ENCODE results near the gene MTMR12.

The MTMR12 gene

DNA sequence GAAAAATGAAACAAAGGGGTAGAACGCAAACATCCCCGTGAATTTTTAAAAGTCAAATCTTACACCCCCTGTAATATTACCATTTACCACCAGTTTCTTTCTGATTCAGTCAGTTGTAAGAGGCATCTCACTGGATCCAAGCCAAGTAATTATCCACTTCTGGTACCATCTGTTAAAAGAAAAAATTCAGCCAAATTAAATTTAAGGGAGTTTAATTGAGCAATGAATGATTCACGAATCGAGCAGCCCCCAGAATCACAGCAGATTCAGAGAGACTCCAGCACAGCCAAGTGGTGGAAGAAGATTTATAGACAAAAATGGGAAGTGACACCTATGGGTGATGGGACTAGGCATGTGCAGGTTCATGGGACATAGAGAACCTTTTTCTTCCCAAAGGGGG, 29.9 kb upstream of the MTMR12 start:
- Histone ChIP-seq H3K9me3 (ENCODE audit: control insufficient read depth, low read length) (peaks cover 48% of the 10 kb centered on the region), H3K27ac (ENCODE audit: low read depth, low read length, severe bottlenecking) (no peak overlapping the region), H3K4me3 (ENCODE audit: extremely low read depth, insufficient read depth, low read length, poor library complexity, severe bottlenecking) (no peak overlapping the region), H3K36me3 (ENCODE audit: control insufficient read depth, insufficient read depth, low read length) (no peaks in the 10 kb centered on the region), H3K4me1 (ENCODE audit: control insufficient read depth, insufficient read depth, low read length, poor library complexity, severe bottlenecking) (no peaks in the 10 kb centered on the region)
- WGBS, 2 experiments (ENCODE audit: insufficient coverage in 2 of 2) = 65 to 82% methylated on average over 2 to 3 of the region's 4 CpGs

DNA sequence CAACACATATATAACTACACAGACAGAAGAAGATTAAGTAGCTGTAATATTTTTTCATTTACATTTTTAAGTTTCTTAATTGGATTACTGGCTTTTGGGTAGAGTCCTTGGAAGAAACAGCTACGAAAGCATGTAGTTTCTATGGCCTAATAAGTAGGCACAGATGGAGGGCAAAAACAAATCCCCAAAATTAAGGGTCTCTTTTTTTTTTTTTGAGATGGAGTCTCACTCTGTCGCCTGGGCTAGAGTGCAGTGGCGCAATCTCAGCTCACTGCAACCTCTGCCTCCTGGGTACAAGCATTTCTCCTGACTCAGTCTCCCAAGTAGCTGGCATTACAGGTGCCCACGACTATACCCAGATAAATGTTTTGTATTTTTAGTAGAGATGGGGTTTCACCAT, 27.1 kb upstream of the MTMR12 start:
- Histone ChIP-seq H3K4me3 (ENCODE audit: extremely low read depth, insufficient read depth, low read length, poor library complexity, severe bottlenecking) (no peak overlapping the region), H3K27ac (ENCODE audit: low read depth, low read length, severe bottlenecking) (no peak overlapping the region), H3K36me3 (ENCODE audit: control insufficient read depth, insufficient read depth, low read length) (no peaks in the 10 kb centered on the region), H3K9me3 (ENCODE audit: control insufficient read depth, low read length) (peaks cover 41% of the 10 kb centered on the region), H3K4me1 (ENCODE audit: control insufficient read depth, insufficient read depth, low read length, poor library complexity, severe bottlenecking) (no peaks in the 10 kb centered on the region)
- 100% methylated on average over 1 of the region's 4 CpGs; no CpG with 5 or more reads in 1 of the 2 experiments for WGBS, 2 experiments (ENCODE audit: insufficient coverage in 2 of 2)

DNA sequence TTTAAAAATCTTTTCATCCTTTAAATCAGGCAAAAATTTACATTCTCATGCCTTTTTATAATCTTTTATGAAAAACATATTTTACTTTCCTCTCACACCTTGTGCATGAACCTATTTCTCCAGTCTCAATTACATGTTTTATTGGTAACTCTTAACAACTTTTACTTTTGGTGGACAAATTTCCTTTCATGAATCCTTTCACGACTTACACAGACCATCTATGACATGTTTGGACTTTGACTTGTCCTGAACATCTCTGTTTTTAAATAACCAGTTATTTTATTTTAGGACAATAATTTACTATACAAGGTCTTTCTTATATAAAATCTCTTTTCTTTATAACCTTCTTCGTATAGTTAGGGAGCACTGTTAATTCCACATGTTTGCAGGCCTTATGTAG, 26.5 kb upstream of the MTMR12 start:
- Histone ChIP-seq H3K4me3 (ENCODE audit: extremely low read depth, insufficient read depth, low read length, poor library complexity, severe bottlenecking) (no peak overlapping the region), H3K4me1 (ENCODE audit: control insufficient read depth, insufficient read depth, low read length, poor library complexity, severe bottlenecking) (no peaks in the 10 kb centered on the region), H3K36me3 (ENCODE audit: control insufficient read depth, insufficient read depth, low read length) (no peaks in the 10 kb centered on the region), H3K9me3 (ENCODE audit: control insufficient read depth, low read length) (peaks cover 39% of the 10 kb centered on the region), H3K27ac (ENCODE audit: low read depth, low read length, severe bottlenecking) (no peak overlapping the region)
- no CpG with 5 or more reads among the region's 2 CpGs for WGBS, 2 experiments (ENCODE audit: insufficient coverage in 2 of 2)

DNA sequence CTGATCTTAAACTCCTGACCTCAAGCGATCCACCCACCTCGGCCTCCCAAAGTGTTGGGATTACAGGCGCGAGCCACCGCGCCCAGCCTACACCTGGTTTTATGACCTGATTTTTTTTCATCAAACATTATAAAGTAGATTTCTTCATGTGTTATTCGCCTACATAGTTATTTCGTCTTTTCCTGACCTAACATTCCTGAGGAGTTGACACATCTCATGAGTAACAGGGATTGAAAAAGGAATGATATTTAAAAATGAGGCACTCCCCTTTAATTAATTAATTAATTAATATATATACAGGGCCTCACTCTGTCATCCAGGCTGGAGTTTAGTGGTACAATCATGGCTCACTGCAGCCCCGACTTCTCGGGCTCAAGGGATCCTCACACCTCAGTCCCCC, 20.2 kb upstream of the MTMR12 start:
- WGBS, 2 experiments (ENCODE audit: insufficient coverage in 2 of 2) = 79 to 97% methylated on average over 3 to 8 of the region's 10 CpGs
- no peak overlapping the region for H3K4me3 ChIP-seq (ENCODE audit: extremely low read depth, insufficient read depth, low read length, poor library complexity, severe bottlenecking)
- no peak overlapping the region for H3K27ac ChIP-seq (ENCODE audit: low read depth, low read length, severe bottlenecking)
- H3K9me3 ChIP-seq (ENCODE audit: control insufficient read depth, low read length) = no peaks in the 10 kb centered on the region
- H3K4me1 ChIP-seq (ENCODE audit: control insufficient read depth, insufficient read depth, low read length, poor library complexity, severe bottlenecking) = no peaks in the 10 kb centered on the region
- no peaks in the 10 kb centered on the region for H3K36me3 ChIP-seq (ENCODE audit: control insufficient read depth, insufficient read depth, low read length)

DNA sequence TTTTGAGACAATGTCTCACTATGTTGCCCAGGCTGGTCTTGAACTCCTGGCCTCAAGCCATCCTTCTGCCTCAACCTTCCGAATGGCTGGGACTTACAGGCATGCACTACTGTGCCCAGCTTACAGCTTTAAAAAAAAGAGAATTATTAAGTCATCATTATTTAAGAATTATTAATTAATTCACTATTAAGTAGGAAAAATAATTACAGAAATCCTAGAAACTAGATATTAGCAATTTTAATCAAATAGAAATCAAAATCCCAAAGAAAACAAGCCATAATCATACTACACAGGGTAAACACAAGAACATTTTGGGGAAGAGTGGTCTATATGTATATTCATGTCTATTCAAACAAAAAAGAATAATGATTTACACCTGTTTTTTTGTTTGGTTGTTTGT, 19.6 kb upstream of the MTMR12 start:
- Histone ChIP-seq H3K4me1 (ENCODE audit: control insufficient read depth, insufficient read depth, low read length, poor library complexity, severe bottlenecking) (no peaks in the 10 kb centered on the region), H3K27ac (ENCODE audit: low read depth, low read length, severe bottlenecking) (no peak overlapping the region), H3K4me3 (ENCODE audit: extremely low read depth, insufficient read depth, low read length, poor library complexity, severe bottlenecking) (no peak overlapping the region), H3K9me3 (ENCODE audit: control insufficient read depth, low read length) (no peaks in the 10 kb centered on the region), H3K36me3 (ENCODE audit: control insufficient read depth, insufficient read depth, low read length) (no peaks in the 10 kb centered on the region)
- no CpG with 5 or more reads among the region's 1 CpG for WGBS, 2 experiments (ENCODE audit: insufficient coverage in 2 of 2)

DNA sequence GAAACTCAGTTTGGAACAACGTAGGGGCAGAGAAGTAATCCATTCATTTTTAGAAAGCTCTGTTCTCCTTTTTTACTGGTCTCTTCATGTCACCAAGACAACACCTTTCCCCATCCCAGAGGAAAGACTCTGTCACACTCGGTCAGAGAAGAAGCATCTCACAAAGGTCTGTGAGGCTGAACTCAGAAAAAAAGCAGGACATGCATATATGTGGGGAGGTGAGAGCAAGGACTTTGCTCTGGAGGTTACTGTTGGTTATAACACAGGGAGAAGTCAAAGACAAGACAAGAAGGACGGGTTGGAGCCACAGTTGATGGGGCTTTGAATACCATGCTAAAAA, 19.2 kb upstream of the MTMR12 start:
- Histone ChIP-seq H3K4me3 (ENCODE audit: extremely low read depth, insufficient read depth, low read length, poor library complexity, severe bottlenecking) (no peak overlapping the region), H3K27ac (ENCODE audit: low read depth, low read length, severe bottlenecking) (no peak overlapping the region), H3K4me1 (ENCODE audit: control insufficient read depth, insufficient read depth, low read length, poor library complexity, severe bottlenecking) (no peaks in the 10 kb centered on the region), H3K36me3 (ENCODE audit: control insufficient read depth, insufficient read depth, low read length) (no peaks in the 10 kb centered on the region), H3K9me3 (ENCODE audit: control insufficient read depth, low read length) (no peaks in the 10 kb centered on the region)
- 84 to 86% methylated on average over 1 to 3 of the region's 3 CpGs for WGBS, 2 experiments (ENCODE audit: insufficient coverage in 2 of 2)

DNA sequence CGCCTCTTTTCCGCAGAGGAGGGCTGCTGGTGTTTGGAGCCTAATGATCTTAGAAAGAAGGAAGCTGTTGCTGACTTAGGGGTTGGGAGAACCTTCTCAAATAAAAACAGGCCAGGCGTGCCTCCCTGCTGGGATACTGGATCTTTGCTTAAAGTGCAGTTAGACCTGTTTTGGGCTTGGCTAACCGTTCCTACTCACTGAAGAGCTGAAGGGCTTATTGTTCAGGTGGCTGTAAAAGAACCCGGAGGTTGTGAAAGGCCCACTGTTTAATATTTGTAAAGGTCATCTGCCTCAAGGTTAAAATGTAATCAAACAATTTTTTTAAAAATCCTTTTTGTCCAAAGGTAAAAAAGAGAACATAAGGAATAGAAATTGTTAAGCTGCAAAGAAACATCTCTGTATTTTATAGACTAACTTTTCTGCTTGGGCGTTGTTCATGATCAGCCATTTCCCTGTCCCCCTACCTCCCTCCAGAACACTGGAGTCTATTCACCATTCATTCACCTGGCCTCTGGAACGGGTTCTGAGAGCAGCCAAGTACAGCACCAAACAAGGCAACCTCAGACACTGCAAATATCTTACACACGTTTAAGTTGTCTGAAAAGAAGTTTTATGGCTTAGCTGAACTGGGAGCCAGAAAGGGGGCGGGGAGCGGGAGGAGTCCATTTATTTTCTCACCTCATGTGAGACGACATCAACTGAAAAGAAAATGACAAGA, 18.6 kb upstream of the MTMR12 start:
- no peak overlapping the region for H3K4me3 ChIP-seq (ENCODE audit: extremely low read depth, insufficient read depth, low read length, poor library complexity, severe bottlenecking)
- 72 to 83% methylated on average over 5 to 8 of the region's 11 CpGs for WGBS, 2 experiments (ENCODE audit: insufficient coverage in 2 of 2)
- H3K9me3 ChIP-seq (ENCODE audit: control insufficient read depth, low read length) = no peaks in the 10 kb centered on the region
- no peak overlapping the region for H3K27ac ChIP-seq (ENCODE audit: low read depth, low read length, severe bottlenecking)
- no peaks in the 10 kb centered on the region for H3K4me1 ChIP-seq (ENCODE audit: control insufficient read depth, insufficient read depth, low read length, poor library complexity, severe bottlenecking)
- no peaks in the 10 kb centered on the region for H3K36me3 ChIP-seq (ENCODE audit: control insufficient read depth, insufficient read depth, low read length)

DNA sequence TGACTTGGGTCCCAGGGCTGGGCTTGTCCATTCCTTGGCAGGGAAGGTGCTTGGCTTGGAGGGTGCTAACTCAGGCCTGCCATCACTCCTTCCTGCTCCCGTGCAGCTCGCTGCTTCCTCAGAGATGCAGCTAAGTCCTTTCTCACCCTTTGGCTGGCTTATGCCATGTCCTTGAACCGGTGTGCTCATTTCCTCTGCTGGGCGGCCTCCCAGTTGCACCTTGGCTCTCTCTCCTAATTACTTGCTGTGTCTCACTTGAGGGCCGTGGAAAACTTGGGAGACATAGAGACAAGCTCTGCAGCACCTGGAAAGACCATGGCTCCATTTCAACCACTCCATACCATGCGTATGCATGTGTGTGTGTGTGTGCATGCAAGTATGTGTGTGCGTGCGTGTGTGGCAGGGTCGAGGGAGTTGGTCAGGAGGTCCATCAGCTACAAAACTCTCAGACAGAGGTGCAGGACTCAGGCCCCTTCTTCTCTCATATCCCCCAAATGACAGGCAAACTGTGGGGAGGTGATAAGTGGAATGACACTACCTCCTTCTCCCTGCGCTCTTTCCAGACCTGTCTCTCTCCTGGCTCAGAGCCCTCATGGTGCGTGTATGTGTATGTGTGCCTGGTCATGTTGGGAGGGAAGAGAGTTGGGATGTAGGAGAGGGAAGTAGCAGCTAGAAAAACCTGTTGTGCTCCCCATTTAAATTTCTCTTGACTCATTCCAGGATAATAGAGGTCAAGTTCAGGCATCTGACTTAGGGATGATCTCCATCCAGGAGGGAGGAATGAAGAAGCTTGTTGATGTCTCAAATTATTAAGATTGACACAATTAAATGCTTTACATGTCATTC, 17.6 kb upstream of the MTMR12 start:
- 83 to 87% methylated on average over 5 to 6 of the region's 11 CpGs for WGBS, 2 experiments (ENCODE audit: insufficient coverage in 2 of 2)
- no peak overlapping the region for H3K27ac ChIP-seq (ENCODE audit: low read depth, low read length, severe bottlenecking)

DNA sequence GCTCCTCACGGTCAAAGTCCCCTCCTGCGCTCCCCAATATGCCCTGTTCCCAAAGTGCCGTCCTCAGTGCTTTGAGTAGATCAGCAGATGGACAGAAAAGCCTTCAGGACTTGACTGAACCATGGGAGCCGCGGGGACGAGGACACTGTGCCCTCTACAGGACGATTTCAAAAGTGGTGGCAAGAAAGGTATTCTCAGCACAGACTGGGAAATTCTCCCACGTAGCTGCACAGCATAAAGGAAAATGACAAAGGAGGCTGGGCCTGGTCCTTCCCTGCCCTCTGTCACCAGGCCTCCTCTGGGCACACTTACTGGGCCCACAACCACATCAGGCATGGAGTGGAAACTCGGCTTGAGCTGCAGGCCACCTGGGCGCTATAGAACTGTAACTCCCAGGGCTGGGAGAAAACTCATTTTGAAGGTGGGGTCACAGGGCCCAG, 16.7 kb upstream of the MTMR12 start:
- no peaks in the 10 kb centered on the region for H3K36me3 ChIP-seq (ENCODE audit: control insufficient read depth, insufficient read depth, low read length)
- no peak overlapping the region for H3K27ac ChIP-seq (ENCODE audit: low read depth, low read length, severe bottlenecking)
- H3K9me3 ChIP-seq (ENCODE audit: control insufficient read depth, low read length) = no peaks in the 10 kb centered on the region
- 39 to 44% methylated on average over 10 of the region's 10 CpGs for WGBS, 2 experiments (ENCODE audit: insufficient coverage in 2 of 2)
- no peak overlapping the region for H3K4me3 ChIP-seq (ENCODE audit: extremely low read depth, insufficient read depth, low read length, poor library complexity, severe bottlenecking)
- no peaks in the 10 kb centered on the region for H3K4me1 ChIP-seq (ENCODE audit: control insufficient read depth, insufficient read depth, low read length, poor library complexity, severe bottlenecking)

More for the DNA sequence above, 17.6 kb upstream of the MTMR12 start:
- Histone ChIP-seq H3K4me3 (ENCODE audit: extremely low read depth, insufficient read depth, low read length, poor library complexity, severe bottlenecking) (no peak overlapping the region), H3K9me3 (ENCODE audit: control insufficient read depth, low read length) (no peaks in the 10 kb centered on the region), H3K4me1 (ENCODE audit: control insufficient read depth, insufficient read depth, low read length, poor library complexity, severe bottlenecking) (no peaks in the 10 kb centered on the region), H3K36me3 (ENCODE audit: control insufficient read depth, insufficient read depth, low read length) (no peaks in the 10 kb centered on the region)

DNA sequence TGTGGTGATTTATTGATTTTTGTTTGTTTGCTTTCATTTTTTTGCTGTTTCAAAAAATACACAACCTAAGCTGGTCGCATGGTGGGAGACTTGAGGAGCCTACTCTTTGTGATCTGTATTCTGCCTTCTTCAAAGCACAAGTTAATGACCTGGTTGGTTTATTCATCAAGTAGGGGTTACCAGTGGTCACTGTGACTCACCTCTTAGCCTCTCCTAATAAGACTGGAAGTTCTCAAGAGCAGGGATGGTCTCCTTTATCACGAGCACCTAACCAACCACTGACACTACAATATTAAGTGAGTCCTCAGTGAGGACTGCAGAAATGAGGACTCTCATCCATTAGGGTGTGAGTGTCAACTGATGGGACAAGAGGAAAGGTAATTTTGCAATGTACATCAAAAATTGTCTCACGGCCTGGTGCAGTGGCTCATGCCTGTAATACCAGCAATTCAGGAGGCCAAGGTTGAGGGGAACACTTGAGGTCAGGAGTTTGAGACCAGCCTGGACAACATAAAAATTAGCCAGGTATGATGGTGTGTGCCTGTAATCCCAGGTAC, 13.6 kb upstream of the MTMR12 start:
- no peak overlapping the region for H3K27ac ChIP-seq (ENCODE audit: low read depth, low read length, severe bottlenecking)
- 95 to 100% methylated on average over 1 of the region's 3 CpGs for WGBS, 2 experiments (ENCODE audit: insufficient coverage in 2 of 2)
- no peaks in the 10 kb centered on the region for H3K9me3 ChIP-seq (ENCODE audit: control insufficient read depth, low read length)
- H3K4me1 ChIP-seq (ENCODE audit: control insufficient read depth, insufficient read depth, low read length, poor library complexity, severe bottlenecking) = no peaks in the 10 kb centered on the region
- no peak overlapping the region for H3K4me3 ChIP-seq (ENCODE audit: extremely low read depth, insufficient read depth, low read length, poor library complexity, severe bottlenecking)
- H3K36me3 ChIP-seq (ENCODE audit: control insufficient read depth, insufficient read depth, low read length) = no peaks in the 10 kb centered on the region

DNA sequence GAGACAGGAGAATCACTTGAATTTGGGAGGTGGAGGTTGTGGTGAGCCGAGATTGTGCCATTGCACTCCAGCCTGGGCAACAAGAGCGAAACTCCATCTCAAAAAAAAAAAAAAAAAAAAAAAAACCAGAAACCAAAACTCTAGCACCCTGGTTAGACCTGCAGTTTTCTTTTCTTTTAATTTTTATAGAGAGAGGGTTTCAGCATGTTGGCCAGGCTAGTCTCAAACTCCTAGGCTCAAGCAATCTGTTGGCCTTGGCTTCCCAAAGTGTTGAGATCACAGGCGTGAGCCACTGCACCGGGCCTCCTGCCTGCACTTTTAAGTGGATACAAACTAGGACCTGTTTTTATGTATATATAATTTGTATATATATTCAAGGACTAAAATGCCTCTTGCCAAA, 12.9 kb upstream of the MTMR12 start:
- Histone ChIP-seq H3K36me3 (ENCODE audit: control insufficient read depth, insufficient read depth, low read length) (no peaks in the 10 kb centered on the region), H3K27ac (ENCODE audit: low read depth, low read length, severe bottlenecking) (no peak overlapping the region), H3K4me3 (ENCODE audit: extremely low read depth, insufficient read depth, low read length, poor library complexity, severe bottlenecking) (no peak overlapping the region), H3K4me1 (ENCODE audit: control insufficient read depth, insufficient read depth, low read length, poor library complexity, severe bottlenecking) (no peaks in the 10 kb centered on the region), H3K9me3 (ENCODE audit: control insufficient read depth, low read length) (no peaks in the 10 kb centered on the region)
- 80% methylated on average over 1 of the region's 4 CpGs; no CpG with 5 or more reads in 1 of the 2 experiments for WGBS, 2 experiments (ENCODE audit: insufficient coverage in 2 of 2)
